Measurements from ENCODE around the gene TBC1D13. TPM values are rescaled to one million over a fixed set of nuclear protein-coding genes. Genes with fewer than 3 reads are reported as not detected.

The TBC1D13 gene
- total and polyA plus RNA-seq, 2 of the 4 experiments (the other 2 are of a cell fraction), result 9.1 to 26.4 TPM

DNA sequence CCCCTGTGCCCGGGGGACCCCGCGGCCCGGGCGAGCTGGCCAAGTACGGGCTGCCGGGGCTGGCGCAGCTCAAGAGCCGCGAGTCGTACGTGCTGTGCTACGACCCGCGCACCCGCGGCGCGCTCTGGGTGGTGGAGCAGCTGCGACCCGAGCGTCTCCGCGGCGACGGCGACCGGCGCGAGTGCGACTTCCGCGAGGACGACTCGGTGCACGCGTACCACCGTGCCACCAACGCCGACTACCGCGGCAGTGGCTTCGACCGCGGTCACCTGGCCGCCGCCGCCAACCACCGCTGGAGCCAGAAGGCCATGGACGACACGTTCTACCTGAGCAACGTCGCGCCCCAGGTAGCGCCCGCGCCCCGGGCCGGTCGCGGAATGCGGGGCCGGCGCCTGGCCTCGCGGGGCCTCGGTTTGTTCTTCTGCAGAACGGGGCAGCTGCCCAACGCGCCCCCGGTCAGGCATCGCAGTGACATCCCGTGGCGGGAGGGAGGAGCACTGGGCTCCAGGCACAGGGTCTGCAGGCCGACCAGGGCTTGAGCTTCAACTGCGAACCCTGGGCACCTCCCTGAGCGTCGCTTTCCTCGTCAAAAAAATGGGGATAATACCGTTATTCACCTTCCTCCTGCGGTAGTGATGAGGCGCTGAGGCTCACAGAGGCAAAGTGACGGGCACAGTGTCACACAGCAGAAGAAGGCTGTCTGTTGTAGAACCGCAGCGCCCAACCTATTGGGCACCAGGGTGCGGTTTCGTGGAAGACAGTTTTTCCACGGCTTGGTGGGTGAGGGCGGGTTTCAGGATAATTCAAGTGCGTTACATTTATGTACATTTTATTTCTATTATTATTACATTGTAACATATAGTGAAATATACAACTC, 32.0 kb downstream of the TBC1D13 start:
- WGBS, 2 experiments (ENCODE audit: extremely low coverage in 2 of 2, insufficient read length in 1 of 2), result 5% methylated on average over 67 of the region's 90 CpGs; no CpG with 5 or more reads in 1 of the 2 experiments
- dilution Hi-C loops (cut with HindIII; ENCODE audit: low sequenced_read_pairs, unreplicated experiment), result no loop called here
- Histone ChIP-seq H3K4me3 (ENCODE audit: insufficient read depth, low read depth, low read length) (peak overlapping the region; percentile 59), H3K4ac (ENCODE audit: low read depth, low read length) (0 out of 2 replicates have a peak overlapping the region, but pooled peaks have one; percentile 47), H3K9me1 (ENCODE audit: insufficient read depth, low read length) (peaks cover 9% of the 10 kb centered on the region; the same call in 1 of the 2 replicates), H3K9ac (ENCODE audit: low read depth, low read length) (peak overlapping the region; percentile 46), H2AK5ac (ENCODE audit: low read depth, low read length) (peak overlapping the region; percentile 83), H3K56ac (ENCODE audit: extremely low read depth, insufficient read depth, low read length) (no peak overlapping the region), H3K18ac (ENCODE audit: low read depth, low read length) (no peak overlapping the region), H3K79me1 (ENCODE audit: low read depth in 1 of 2, low read length in 2 of 2) (peaks cover 0 to 15% of the 10 kb centered on the region in 2 experiments; a peak in 3 of 4 replicates), H3K27me3 (ENCODE audit: control insufficient read depth, insufficient read depth, low read length) (no peaks in the 10 kb centered on the region), H2BK5ac (ENCODE audit: low read depth, low read length, poor library complexity, severe bottlenecking) (no peak overlapping the region), H3K36me3 (ENCODE audit: control insufficient read depth, insufficient read depth, low read length) (peaks cover 20% of the 10 kb centered on the region), H3K4me2 (ENCODE audit: low read depth, low read length) (peak overlapping the region; percentile 93), H4K91ac (ENCODE audit: insufficient read depth, low read depth, low read length) (no peak overlapping the region), H3K14ac (replicated peaks; ENCODE audit: low read depth, low read length) (0 out of 2 replicates have a peak overlapping the region, but pooled peaks have one; percentile 59), H4K20me1 (ENCODE audit: insufficient read depth, low read length) (peaks cover 14% of the 10 kb centered on the region), H3K9me3 (ENCODE audit: control insufficient read depth, insufficient read depth, low read length) (no peaks in the 10 kb centered on the region), H2AK9ac (replicated peaks; ENCODE audit: low read depth, low read length, poor library complexity) (peak overlapping the region; percentile 80), H4K5ac (ENCODE audit: low read depth, low read length) (no peak overlapping the region), H2BK20ac (ENCODE audit: low read depth, low read length) (no peak overlapping the region), H3K4me1 (ENCODE audit: control insufficient read depth, insufficient read depth, low read length) (peaks cover 4% of the 10 kb centered on the region; the same call in 1 of the 2 replicates), H3K23ac (ENCODE audit: low read depth, low read length) (peak overlapping the region; percentile 70), H2AFZ (replicated peaks; ENCODE audit: low read length, poor library complexity) (peak overlapping the region; percentile 94), H2BK15ac (ENCODE audit: low read depth, low read length) (no peak overlapping the region), H4K8ac (ENCODE audit: low read depth in 2 of 2, low read length in 2 of 2) (peak overlapping the region in 1 of 2 experiments; percentile 46; a peak in 1 of 4 replicates), H2BK120ac (ENCODE audit: low read depth, low read length) (no peak overlapping the region), H3K27ac (ENCODE audit: insufficient read depth, low read length) (peak overlapping the region; percentile 8; the same call in 1 of the 2 replicates)
- intact Hi-C loops (cut with micrococcal nuclease), result no loop called here
- DNase-seq (no peak), ATAC-seq (ENCODE audit: low read depth) (peak; percentile 43)
- POLR2A ChIA-PET (ENCODE audit: unreplicated experiment), result no interaction called here
- TF ChIP-seq SMC3 (IDR thresholded peaks at IDR 0.05; ENCODE audit: low read depth, low read length) (no peak), RFX5 (IDR thresholded peaks at IDR 0.05; ENCODE audit: low read depth, low read length) (no peak), MXI1 (IDR thresholded peaks at IDR 0.05; ENCODE audit: borderline replicate concordance, low read depth, low read length) (no peak), BHLHE40 (IDR thresholded peaks at IDR 0.05; ENCODE audit: low read depth, low read length) (no peak), RAD21 (IDR thresholded peaks at IDR 0.05; ENCODE audit: low read length) (no peak), NFE2L2 (IDR thresholded peaks at IDR 0.05; ENCODE audit: low read depth, low read length) (no peak), USF2 (IDR thresholded peaks at IDR 0.05; ENCODE audit: low read depth, low read length) (no peak), FOS (IDR thresholded peaks at IDR 0.05; ENCODE audit: low read depth, low read length) (no peak), CHD1 (IDR thresholded peaks at IDR 0.05; ENCODE audit: low read depth, low read length) (no peak), MAFK (IDR thresholded peaks at IDR 0.05; ENCODE audit: low read depth, low read length) (no peak), POLR2A (IDR thresholded peaks at IDR 0.05; ENCODE audit: low read depth, low read length) (no peak), CEBPB (IDR thresholded peaks at IDR 0.05; ENCODE audit: low read depth, low read length) (no peak)
- BruUV-seq (replicated peaks), result no TSS peak
- CTCF ChIA-PET, result interaction anchor here (1.1 to 2.1 kb wide), 9 partner anchors 8 to 169 kb away, joined by 3 to 11 read pairs (median 5); partner anchors contain the start of gene SPOUT1
- in situ Hi-C loops (cut with MboI; ENCODE audit: low sequenced_read_pairs), result no loop called here

Measured in IMR-90 (cell line).